Measurements from ENCODE around the gene GATA3. TPM values are rescaled to one million over a fixed set of nuclear protein-coding genes. Genes with fewer than 3 reads are reported as not detected.

GATA3 gene
- total RNA-seq, 3 donors from 2014 or later = 0.48 to 36.4 (median 28.2) TPM

- TF ChIP-seq POLR2A (IDR thresholded peaks at IDR 0.05) (no peak), CTCF (IDR thresholded peaks at IDR 0.05) (no peak), POLR2AphosphoS5 (IDR thresholded peaks at IDR 0.05) (no peak)
- H3K4me3 ChIP-seq = peak overlapping the region; percentile 20 to 68 (median 54)
- intact Hi-C loops (cut with DNase I; ENCODE audit: low total_unique reads) = no loop called here
- DNase-seq (ENCODE audit: low spot score in 2 of 2) = no peak
- peaks cover 0 to 84% of the 10 kb centered on the region in 2 donors for H3K27me3 ChIP-seq
- H3K27ac ChIP-seq = no peak overlapping the region
- H3K9me3 ChIP-seq = no peaks in the 10 kb centered on the region
- H3K36me3 ChIP-seq = no peaks in the 10 kb centered on the region
- H3K4me1 ChIP-seq = no peaks in the 10 kb centered on the region
Measured at GRCh38 chr10:8045726-8046494, 8.6 kb upstream of the GATA3 start.

- peaks cover 0 to 83% of the 10 kb centered on the region in 2 donors for H3K27me3 ChIP-seq
- H3K36me3 ChIP-seq = no peaks in the 10 kb centered on the region
- no peak for TF ChIP-seq CTCF (IDR thresholded peaks at IDR 0.05)
- no peak for TF ChIP-seq POLR2AphosphoS5 (IDR thresholded peaks at IDR 0.05)
- no peak for TF ChIP-seq POLR2A (IDR thresholded peaks at IDR 0.05)
- no peaks in the 10 kb centered on the region for H3K4me1 ChIP-seq
- H3K4me3 ChIP-seq = peak overlapping the region in 1 of 3 donors; percentile 87
- H3K9me3 ChIP-seq = no peaks in the 10 kb centered on the region
- H3K27ac ChIP-seq = peak overlapping the region in 1 of 2 donors; percentile 25
- intact Hi-C loops (cut with DNase I; ENCODE audit: low total_unique reads) = no loop called here
- no peak for DNase-seq (ENCODE audit: low spot score in 2 of 2)
Measured at GRCh38 chr10:8047452-8048280, 6.8 kb upstream of the GATA3 start.

GRCh38 chr10:8048281-8049008 lies 6.0 kb upstream of the GATA3 start:
- TF ChIP-seq POLR2A (IDR thresholded peaks at IDR 0.05) (no peak), POLR2AphosphoS5 (IDR thresholded peaks at IDR 0.05) (no peak), CTCF (IDR thresholded peaks at IDR 0.05) (no peak)
- H3K4me1 ChIP-seq = no peaks in the 10 kb centered on the region

GRCh38 chr10:8049045-8049864 lies 5.2 kb upstream of the GATA3 start:
- no peaks in the 10 kb centered on the region for H3K4me1 ChIP-seq
- no peak for TF ChIP-seq POLR2A (IDR thresholded peaks at IDR 0.05)
- TF ChIP-seq CTCF (IDR thresholded peaks at IDR 0.05) = no peak
- no peak for TF ChIP-seq POLR2AphosphoS5 (IDR thresholded peaks at IDR 0.05)
- H3K27me3 ChIP-seq = peaks cover 0 to 69% of the 10 kb centered on the region in 2 donors
- no peaks in the 10 kb centered on the region for H3K36me3 ChIP-seq
- intact Hi-C loops (cut with DNase I; ENCODE audit: low total_unique reads) = no loop called here
- DNase-seq (ENCODE audit: low spot score in 2 of 2) = no peak
- H3K4me3 ChIP-seq = peak overlapping the region; percentile 20 to 87 (median 72)
- no peaks in the 10 kb centered on the region for H3K9me3 ChIP-seq
- H3K27ac ChIP-seq = peak overlapping the region; percentile 91 to 96

More at GRCh38 chr10:8048281-8049008, 6.0 kb upstream of the GATA3 start:
- no peak for DNase-seq (ENCODE audit: low spot score in 2 of 2)
- H3K9me3 ChIP-seq = no peaks in the 10 kb centered on the region
- peaks cover 0 to 76% of the 10 kb centered on the region in 2 donors for H3K27me3 ChIP-seq
- H3K27ac ChIP-seq = peak overlapping the region in 1 of 2 donors; percentile 25
- intact Hi-C loops (cut with DNase I; ENCODE audit: low total_unique reads) = no loop called here
- H3K4me3 ChIP-seq = peak overlapping the region in 2 of 3 donors; percentile 72 to 87
- H3K36me3 ChIP-seq = no peaks in the 10 kb centered on the region

Measured in breast epithelium (tissue), 4 donors.